Hepatocyte (in vitro differentiated cells): ENCODE measurements around the gene EFR3B.

Experiments used
- CTCF ChIP-seq: fragments of 200-600 bp; sonication (generic); IDR thresholded peaks from 2 replicates; pipeline ENCODE4 v1.5.1; 2016; ENCODE audit warnings: antibody characterized with exemption, mild to moderate bottlenecking; ENCODE audit not compliant: poor library complexity
- EZH2 ChIP-seq: fragments of 200-600 bp; sonication (generic); IDR thresholded peaks from 2 replicates; pipeline ENCODE4 v1.6.1; 2016; ENCODE audit warnings: antibody characterized with exemption, mild to moderate bottlenecking, borderline replicate concordance
- EZH2phosphoT487 ChIP-seq: fragments of 200-600 bp; sonication (generic); IDR thresholded peaks from one replicate; pipeline ENCODE4 v1.6.1; 2018; ENCODE audit warnings: antibody characterized with exemption, mild to moderate bottlenecking, low read depth, moderate library complexity; ENCODE audit not compliant: unreplicated experiment, severe bottlenecking

DNA sequence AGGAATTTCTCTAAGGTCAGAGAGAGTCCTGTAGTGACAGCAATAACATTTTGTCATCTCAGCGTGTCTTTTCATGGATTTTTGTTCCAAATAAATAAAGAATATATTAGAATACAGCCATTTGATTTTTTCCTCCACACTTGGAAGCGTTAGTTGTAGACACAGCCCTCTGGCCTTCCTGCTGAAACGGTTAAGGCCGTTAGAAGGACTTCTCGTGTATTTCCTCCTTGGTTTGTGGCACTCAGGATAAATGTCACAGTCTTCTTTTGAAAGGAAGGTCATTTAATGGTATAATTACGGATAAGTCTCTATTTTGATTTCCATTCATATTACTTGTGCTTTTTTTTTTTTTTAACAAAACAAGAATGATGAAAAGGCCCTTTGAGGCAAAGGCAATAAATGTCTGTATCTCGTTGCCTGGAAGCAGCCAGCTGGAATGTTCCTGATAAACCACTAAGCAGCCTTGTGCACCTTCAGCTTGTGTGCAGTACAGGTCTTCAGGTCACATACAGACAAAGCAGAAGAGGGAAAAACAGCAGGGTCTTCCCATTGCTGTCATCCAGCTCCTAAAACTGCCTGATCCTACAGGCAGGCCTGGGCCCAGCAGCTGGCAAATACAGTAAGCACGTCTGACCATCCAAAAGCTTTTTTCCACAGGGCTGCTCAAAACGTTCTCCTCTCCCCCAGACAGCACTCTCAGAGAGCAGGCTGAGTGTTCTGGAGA, 14.4 kb downstream of the EFR3B start:
- TF ChIP-seq CTCF, result no peak
- TF ChIP-seq EZH2, result no peak
- TF ChIP-seq EZH2phosphoT487, result no peak
